Measurements from ENCODE around the gene COL15A1. TPM values are rescaled to one million over a fixed set of nuclear protein-coding genes. Genes with fewer than 3 reads are reported as not detected.

Gene COL15A1
- total RNA-seq, 1 experiment from 2014 or later: not detected

GRCh38 chr9:98950262-98950661 is 6.6 kb downstream of the COL15A1 start:
- DNase-seq: no peak
- Mint-ChIP-seq H3K9me3 (no peaks in the 10 kb centered on the region; a peak in 1 of 5 replicates), H3K4me1 (peaks cover 12 to 13% of the 10 kb centered on the region in 2 experiments), H3K27me3 (ENCODE audit: low read depth) (peaks cover 33% of the 10 kb centered on the region), H3K4me3 (no peak overlapping the region), H3K36me3 (ENCODE audit: insufficient read depth in 1 of 3, low read depth in 3 of 3) (no peaks in the 10 kb centered on the region), H3K27ac (no peak overlapping the region)
- no peak overlapping the region for H2BK12ac ChIP-seq (ENCODE audit: insufficient read length, low read depth, low read length)
- no peak overlapping the region for H2BK5ac ChIP-seq (ENCODE audit: insufficient read length, low read length)
- no peak overlapping the region for H2BK20ac ChIP-seq (ENCODE audit: low read depth, low read length, poor library complexity, severe bottlenecking)
- no peak overlapping the region for H3K18ac ChIP-seq (ENCODE audit: insufficient read length, low read depth, low read length)
- no peaks in the 10 kb centered on the region for H3K9me3 ChIP-seq (ENCODE audit: control insufficient read depth, low read depth, low read length)
- H2BK15ac ChIP-seq (ENCODE audit: low read depth, low read length): no peak overlapping the region
- H3K79me1 ChIP-seq (ENCODE audit: insufficient read depth, low read depth, low read length, poor library complexity, severe bottlenecking): no peaks in the 10 kb centered on the region
- TF ChIP-seq CTCF (conservative IDR thresholded peaks at IDR 0.05): no peak
- H3K27me3 ChIP-seq (ENCODE audit: insufficient read depth, low read length): peaks cover 6% of the 10 kb centered on the region; the same call in 1 of the 2 replicates
- H3K14ac ChIP-seq (ENCODE audit: insufficient read depth, low read length): no peak overlapping the region
- H3K4me1 ChIP-seq (ENCODE audit: insufficient read depth, low read length): peaks cover 4% of the 10 kb centered on the region; the same call in 1 of the 2 replicates
- no peak overlapping the region for H3K23ac ChIP-seq (ENCODE audit: insufficient read length, low read depth, low read length)
- no peak overlapping the region for H3T11ph ChIP-seq (ENCODE audit: low read length)
- H4K8ac ChIP-seq (replicated peaks; ENCODE audit: insufficient read length, low read depth, low read length): no peak overlapping the region
- H3K4ac ChIP-seq (ENCODE audit: low read depth, low read length): no peak overlapping the region
- no peaks in the 10 kb centered on the region for H3K79me2 ChIP-seq (ENCODE audit: insufficient read depth, low read length)
- no peak overlapping the region for H3K27ac ChIP-seq (ENCODE audit: insufficient read length, low read depth, low read length)
- no peak overlapping the region for H2AK5ac ChIP-seq (ENCODE audit: insufficient read length, low read length)
- H2BK120ac ChIP-seq (ENCODE audit: low read depth, low read length, poor library complexity, severe bottlenecking): no peak overlapping the region
- H3K4me2 ChIP-seq (ENCODE audit: insufficient read depth, insufficient read length, low read length): no peak overlapping the region
- no peak overlapping the region for H4K5ac ChIP-seq (ENCODE audit: insufficient read length, low read depth, low read length)
- no peak overlapping the region for H3K56ac ChIP-seq (ENCODE audit: insufficient read length, low read depth, low read length)
- H3K23me2 ChIP-seq (ENCODE audit: insufficient read length, low read depth, low read length, poor library complexity, severe bottlenecking): no peaks in the 10 kb centered on the region
- H4K20me1 ChIP-seq (ENCODE audit: control insufficient read depth, insufficient read depth, insufficient read length): no peaks in the 10 kb centered on the region
- WGBS (ENCODE audit: extremely low coverage, insufficient read length, low lambda C conversion rate): no CpG with 5 or more reads among the region's 1 CpG
- no peak overlapping the region for H2AFZ ChIP-seq (ENCODE audit: low read length)
- H3K9ac ChIP-seq (ENCODE audit: extremely low read depth, insufficient read length, low read length): no peak overlapping the region
- H4K91ac ChIP-seq (ENCODE audit: insufficient read length, low read depth, low read length): no peak overlapping the region
